Ascending aorta (tissue), 2 donors: Measurements from ENCODE around the gene GALNT13. TPM values are rescaled to one million over a fixed set of nuclear protein-coding genes. Genes with fewer than 3 reads are reported as not detected.

Source experiments
- DNase-seq, 2 donors: peaks; one replicate each; pipeline ENCODE4 v3.0.0-alpha.2; 2019; ENCODE audit warnings: low spot score in 2 of 2
- H3K27ac ChIP-seq, 2 donors: fragments of 200-600 bp; sonication (generic); one replicate each; pipeline ENCODE4 v1.5.1; 2016 to 2017; ENCODE audit warnings: mild to moderate bottlenecking in 1 of 2
- H3K27me3 ChIP-seq: fragments of 200-600 bp; sonication (generic); one replicate; pipeline ENCODE4 v1.5.1; 2017
- H3K36me3 ChIP-seq, 2 donors: fragments of 200-600 bp; sonication (generic); one replicate each; pipeline ENCODE4 v1.5.1; 2016
- H3K4me1 ChIP-seq, 2 donors: fragments of 200-600 bp; sonication (generic); one replicate each; pipeline ENCODE4 v1.5.1; 2016 to 2017; ENCODE audit warnings: mild to moderate bottlenecking in 1 of 2
- H3K4me3 ChIP-seq, 2 donors: fragments of 200-600 bp; sonication (generic); one replicate each; pipeline ENCODE4 v1.5.1; 2016 to 2017; ENCODE audit warnings: mild to moderate bottlenecking in 1 of 2
- H3K9me3 ChIP-seq, 2 donors: fragments of 200-600 bp; sonication (generic); one replicate each; pipeline ENCODE4 v1.5.1; 2016
- CTCF ChIP-seq, 3 experiments: fragments of 200-600 bp in 2 of 3; fragments of 450-650 bp in 1 of 3; sonication (generic) in 2 of 3; IDR thresholded peaks; one replicate each; pipeline ENCODE4 v1.5.1; 2016 to 2019; ENCODE audit warnings: antibody characterized with exemption in 3 of 3, mild to moderate bottlenecking in 1 of 3, moderate library complexity in 1 of 3
- intact Hi-C: fragments of 100-400 bp; cut with DNase I; formaldehyde crosslinking; loops from one replicate; pipeline ENCODE4 v1.15.1; 2023
- total RNA-seq: library from RNA; depleted of rRNA; stranded (reverse); fragments of >200 nt; gene quantifications from one replicate; pipeline ENCODE4 v1.1.0, GENCODE V29; 2016

GALNT13 gene
- total RNA-seq, 1 donor from 2014 or later = not detected

- DNase-seq = no peak
- Histone ChIP-seq H3K4me1 (no peaks in the 10 kb centered on the region), H3K27me3 (no peaks in the 10 kb centered on the region), H3K9me3 (no peaks in the 10 kb centered on the region), H3K27ac (no peak overlapping the region), H3K36me3 (no peaks in the 10 kb centered on the region), H3K4me3 (no peak overlapping the region)
- intact Hi-C loops = no loop called here
- TF ChIP-seq CTCF (IDR thresholded peaks at IDR 0.05) = no peak
These were observed 323.4 kb downstream of the GALNT13 start for GRCh38 chr2:154194909-154195643.

DNA sequence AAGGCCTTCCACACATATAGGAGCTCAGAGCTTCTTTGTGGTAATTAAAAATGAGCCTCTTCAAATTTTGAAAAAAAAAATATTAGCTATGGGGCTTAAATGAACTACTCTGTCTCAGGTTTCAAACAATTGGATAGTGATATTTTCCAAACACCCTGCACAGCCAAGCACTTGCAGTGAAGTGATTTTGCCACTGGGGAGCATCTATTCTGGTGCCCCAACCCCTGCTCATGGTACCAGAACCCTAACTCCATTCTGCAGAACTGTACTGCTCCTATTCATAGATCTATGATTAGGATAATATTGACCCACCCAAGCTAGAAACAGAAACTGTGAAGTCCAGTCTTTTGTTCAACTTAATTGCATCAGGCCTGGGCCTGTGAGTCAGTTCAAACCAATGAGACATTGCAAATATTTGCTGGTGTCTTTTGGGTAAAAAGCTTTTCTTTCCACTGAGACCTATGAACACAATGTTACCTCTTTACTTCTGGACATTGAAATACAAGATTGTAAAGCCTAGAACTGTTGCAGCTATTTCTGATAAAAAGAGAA lies 324.0 kb downstream of the GALNT13 start:
- no peak overlapping the region for H3K27ac ChIP-seq
- intact Hi-C loops = no loop called here
- no peaks in the 10 kb centered on the region for H3K27me3 ChIP-seq
- no peak for TF ChIP-seq CTCF (IDR thresholded peaks at IDR 0.05)
- no peaks in the 10 kb centered on the region for H3K9me3 ChIP-seq
- no peaks in the 10 kb centered on the region for H3K36me3 ChIP-seq
- no peak for DNase-seq
- no peak overlapping the region for H3K4me3 ChIP-seq
- no peaks in the 10 kb centered on the region for H3K4me1 ChIP-seq

DNA sequence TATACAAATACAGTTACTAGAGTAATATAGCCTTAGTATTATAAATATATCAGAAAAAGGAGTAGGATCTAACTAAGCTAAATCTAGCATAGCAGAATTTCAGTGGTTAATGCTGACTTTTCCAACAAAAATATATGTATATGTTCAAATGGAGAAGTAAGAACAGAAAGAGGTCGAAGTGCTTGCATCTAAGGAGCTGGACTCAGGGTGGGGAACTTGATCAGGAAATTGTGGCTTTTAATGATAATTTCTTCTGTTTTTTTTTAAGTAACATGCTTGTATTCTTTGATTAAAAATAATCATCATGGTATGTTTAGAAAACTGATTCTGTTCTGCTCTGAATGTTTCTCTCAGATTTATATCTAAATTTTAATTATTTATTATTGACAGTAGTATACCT lies 327.1 kb downstream of the GALNT13 start:
- Histone ChIP-seq H3K27ac (no peak overlapping the region), H3K4me3 (no peak overlapping the region), H3K27me3 (no peaks in the 10 kb centered on the region), H3K36me3 (no peaks in the 10 kb centered on the region), H3K4me1 (no peaks in the 10 kb centered on the region), H3K9me3 (no peaks in the 10 kb centered on the region)
- no peak for DNase-seq
- intact Hi-C loops = no loop called here
- TF ChIP-seq CTCF (IDR thresholded peaks at IDR 0.05) = no peak

GRCh38 chr2:154203206-154203605 lies 331.5 kb downstream of the GALNT13 start:
- DNase-seq = no peak
- intact Hi-C loops = no loop called here
- Histone ChIP-seq H3K4me3 (no peak overlapping the region), H3K9me3 (no peaks in the 10 kb centered on the region), H3K4me1 (no peaks in the 10 kb centered on the region), H3K36me3 (no peaks in the 10 kb centered on the region), H3K27ac (no peak overlapping the region), H3K27me3 (no peaks in the 10 kb centered on the region)
- TF ChIP-seq CTCF (IDR thresholded peaks at IDR 0.05) = no peak

DNA sequence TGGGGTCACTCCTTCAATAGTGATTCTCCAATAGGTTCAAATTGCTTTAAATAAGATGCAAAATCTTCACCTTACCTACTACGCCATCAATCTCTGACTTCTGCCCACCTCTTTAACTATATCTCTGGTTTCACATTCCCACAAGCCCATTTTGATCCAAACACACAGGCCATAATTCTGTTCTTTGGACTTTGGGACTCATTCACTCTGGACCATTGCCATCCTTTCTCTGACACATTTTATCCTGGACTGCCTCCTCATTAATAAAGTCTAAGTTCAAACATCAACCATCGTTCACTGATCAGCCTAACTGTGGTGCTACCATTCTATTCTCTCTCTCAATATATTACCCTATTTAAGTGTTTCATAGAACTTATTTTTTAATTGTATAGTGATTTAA lies 332.2 kb downstream of the GALNT13 start:
- DNase-seq = no peak
- H3K27ac ChIP-seq = no peak overlapping the region
- TF ChIP-seq CTCF (IDR thresholded peaks at IDR 0.05) = no peak
- H3K27me3 ChIP-seq = no peaks in the 10 kb centered on the region
- no peaks in the 10 kb centered on the region for H3K36me3 ChIP-seq
- no peaks in the 10 kb centered on the region for H3K4me1 ChIP-seq
- intact Hi-C loops = no loop called here
- H3K4me3 ChIP-seq = no peak overlapping the region
- no peaks in the 10 kb centered on the region for H3K9me3 ChIP-seq
